Mesodermal cell (in vitro differentiated cells): Measurements from ENCODE around the gene SLC44A5.

Experiments
- H3K27ac ChIP-seq: 2 replicates; pipeline ENCODE4 v1.7.0; 2013; ENCODE audit warnings: mild to moderate bottlenecking, low read depth, low read length, moderate library complexity; ENCODE audit not compliant: severe bottlenecking
- H3K36me3 ChIP-seq: 2 replicates; pipeline ENCODE4 v1.7.1; 2013; ENCODE audit warnings: mild to moderate bottlenecking, low read length, moderate library complexity; ENCODE audit not compliant: control insufficient read depth, insufficient read depth
- H3K4me1 ChIP-seq: one replicate; pipeline ENCODE4 v1.7.1; 2013; ENCODE audit warnings: mild to moderate bottlenecking, low read length; ENCODE audit not compliant: insufficient read depth, control insufficient read depth, poor library complexity, severe bottlenecking
- H3K4me3 ChIP-seq: 2 replicates; pipeline ENCODE4 v1.7.0; 2013; ENCODE audit warnings: low read length, control low read depth, mild to moderate bottlenecking; ENCODE audit not compliant: insufficient read depth, poor library complexity, severe bottlenecking; ENCODE audit errors: extremely low read depth
- H3K9me3 ChIP-seq: 2 replicates; pipeline ENCODE4 v1.7.1; 2013; ENCODE audit warnings: mild to moderate bottlenecking, low read length, moderate library complexity; ENCODE audit not compliant: control insufficient read depth
- WGBS, 2 experiments: methylation state at CpG; one replicate each; pipeline ENCODE4 v1.1.5; 2013; ENCODE audit warnings: missing lambda C conversion rate in 2 of 2; ENCODE audit not compliant: insufficient coverage in 2 of 2; 5-methylcytosine and 5-hydroxymethylcytosine counted together

The SLC44A5 gene

GRCh38 chr1:75334876-75335389, 276.0 kb downstream of the SLC44A5 start:
- Histone ChIP-seq H3K4me1 (no peaks in the 10 kb centered on the region), H3K4me3 (no peak overlapping the region), H3K27ac (no peak overlapping the region), H3K9me3 (no peaks in the 10 kb centered on the region), H3K36me3 (no peaks in the 10 kb centered on the region)
- WGBS, 2 experiments = 89 to 91% methylated on average over 3 to 4 of the region's 4 CpGs

DNA sequence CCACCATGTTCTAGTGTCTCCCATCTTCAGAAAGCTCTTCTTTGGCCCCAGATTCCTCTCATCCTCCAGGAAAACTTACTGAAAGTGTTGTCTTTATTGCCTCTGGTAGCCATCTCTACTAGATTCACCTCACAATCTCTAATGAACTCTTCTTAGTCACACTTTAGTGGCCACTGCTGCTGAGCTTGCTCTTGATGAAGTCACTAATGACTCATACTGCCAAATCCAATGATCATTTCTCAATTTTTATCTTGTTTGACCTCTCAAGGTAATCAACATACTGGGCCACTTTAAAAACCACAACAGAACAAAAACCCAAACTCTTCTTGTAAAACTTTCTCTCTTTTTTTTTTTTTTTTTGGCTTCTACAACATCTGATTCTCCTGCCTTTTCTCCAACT, 280.3 kb downstream of the SLC44A5 start:
- no peak overlapping the region for H3K4me3 ChIP-seq
- no peaks in the 10 kb centered on the region for H3K9me3 ChIP-seq
- H3K36me3 ChIP-seq = no peaks in the 10 kb centered on the region
- no peak overlapping the region for H3K27ac ChIP-seq
- no peaks in the 10 kb centered on the region for H3K4me1 ChIP-seq

GRCh38 chr1:75328691-75329090, 282.2 kb downstream of the SLC44A5 start:
- Histone ChIP-seq H3K9me3 (no peaks in the 10 kb centered on the region), H3K4me3 (no peak overlapping the region), H3K4me1 (no peaks in the 10 kb centered on the region), H3K36me3 (no peaks in the 10 kb centered on the region), H3K27ac (no peak overlapping the region)
- 86% methylated on average over 1 of the region's 4 CpGs; no CpG with 5 or more reads in 1 of the 2 experiments for WGBS, 2 experiments

- Histone ChIP-seq H3K4me1 (no peaks in the 10 kb centered on the region), H3K9me3 (no peaks in the 10 kb centered on the region), H3K36me3 (no peaks in the 10 kb centered on the region), H3K4me3 (no peak overlapping the region), H3K27ac (no peak overlapping the region)
- no CpG with 5 or more reads among the region's 2 CpGs for WGBS, 2 experiments
Measured at GRCh38 chr1:75327395-75327794, 283.5 kb downstream of the SLC44A5 start.

GRCh38 chr1:75317976-75318375, 292.9 kb downstream of the SLC44A5 start:
- Histone ChIP-seq H3K36me3 (no peaks in the 10 kb centered on the region), H3K27ac (no peak overlapping the region), H3K4me3 (no peak overlapping the region), H3K9me3 (no peaks in the 10 kb centered on the region), H3K4me1 (no peaks in the 10 kb centered on the region)
- WGBS, 2 experiments = 100% methylated on average over 2 of the region's 4 CpGs

DNA sequence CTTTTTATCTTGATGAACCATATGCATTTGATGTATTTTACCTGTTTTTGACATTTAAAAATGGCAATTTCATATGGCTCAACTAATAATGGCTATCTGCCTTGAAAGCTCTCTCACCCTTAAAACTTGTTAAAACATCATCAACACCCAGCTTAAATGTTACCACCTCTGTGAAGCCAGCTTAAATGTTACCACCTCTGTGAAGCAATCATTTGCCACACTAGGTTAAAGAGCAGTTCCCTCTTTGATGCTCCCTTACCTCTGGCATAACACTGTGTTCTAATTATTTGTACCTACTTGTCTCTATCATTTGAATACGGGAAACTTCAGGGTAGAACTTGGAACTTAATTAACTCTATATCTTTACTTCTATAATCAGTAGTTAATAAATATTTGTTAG, 294.7 kb downstream of the SLC44A5 start:
- Histone ChIP-seq H3K36me3 (no peaks in the 10 kb centered on the region), H3K4me1 (no peaks in the 10 kb centered on the region), H3K4me3 (no peak overlapping the region), H3K9me3 (no peaks in the 10 kb centered on the region), H3K27ac (no peak overlapping the region)
- no CpG with 5 or more reads among the region's 1 CpG for WGBS, 2 experiments

DNA sequence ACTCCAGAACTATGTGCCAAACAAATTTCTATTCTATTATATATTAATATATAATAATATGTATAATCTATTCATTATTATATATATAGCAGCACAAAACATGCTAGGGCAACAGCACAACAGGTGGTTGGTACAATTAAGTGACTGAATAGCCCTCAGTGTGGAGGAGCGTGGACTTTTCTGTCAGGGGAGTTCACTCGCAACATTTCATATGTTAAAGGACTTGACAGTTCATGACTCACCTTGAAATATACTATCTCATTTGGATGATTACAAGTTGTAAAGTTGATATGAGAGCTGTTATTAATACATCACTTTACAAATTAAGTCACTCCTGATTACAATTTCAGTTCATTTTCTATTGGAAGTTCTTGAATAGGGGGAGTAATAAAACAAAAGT, 298.3 kb downstream of the SLC44A5 start:
- no peak overlapping the region for H3K27ac ChIP-seq
- H3K9me3 ChIP-seq = no peaks in the 10 kb centered on the region
- no peaks in the 10 kb centered on the region for H3K36me3 ChIP-seq
- H3K4me3 ChIP-seq = no peak overlapping the region
- WGBS, 2 experiments = no CpG with 5 or more reads among the region's 2 CpGs
- no peaks in the 10 kb centered on the region for H3K4me1 ChIP-seq

DNA sequence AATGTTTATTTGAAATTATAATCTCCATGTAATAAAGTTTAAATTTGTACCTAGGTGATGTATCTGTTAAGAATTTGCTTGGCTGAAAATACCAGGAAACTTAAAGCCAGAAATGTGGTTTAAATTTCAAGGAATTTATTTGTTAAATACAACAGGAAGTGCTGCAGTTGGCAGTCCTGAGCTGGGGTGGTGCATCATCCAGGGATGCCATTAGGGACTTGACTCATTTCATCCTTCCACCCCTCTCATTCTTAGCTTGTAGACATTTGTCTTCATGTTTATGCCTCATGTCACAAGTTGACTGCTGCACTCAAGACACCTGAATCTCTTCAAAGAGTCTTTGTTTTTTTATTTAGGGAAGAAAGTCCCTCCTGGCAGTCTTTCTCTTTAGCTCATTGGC, 300.8 kb downstream of the SLC44A5 start:
- H3K27ac ChIP-seq = no peak overlapping the region
- H3K9me3 ChIP-seq = no peaks in the 10 kb centered on the region
- no peak overlapping the region for H3K4me3 ChIP-seq
- H3K4me1 ChIP-seq = no peaks in the 10 kb centered on the region
- H3K36me3 ChIP-seq = no peaks in the 10 kb centered on the region

DNA sequence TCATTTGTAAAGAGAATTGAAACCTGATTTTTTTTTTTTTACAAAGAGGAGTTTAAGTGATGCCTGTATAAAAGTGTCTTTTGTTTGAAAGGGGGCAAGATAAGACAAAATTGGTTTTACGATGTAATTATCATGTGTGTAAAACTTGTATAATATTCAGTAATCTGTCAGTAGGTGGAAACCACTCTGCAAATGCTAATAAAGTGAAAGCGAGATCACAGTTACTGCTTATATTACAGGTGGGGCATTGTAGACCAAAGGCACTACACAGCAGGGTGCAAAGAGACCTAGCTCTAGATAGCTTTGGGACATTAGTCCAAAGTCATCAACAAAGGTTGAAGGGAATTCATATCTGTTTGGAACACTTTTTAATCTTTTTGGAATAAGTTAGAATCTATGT, 302.5 kb downstream of the SLC44A5 start:
- 89 to 96% methylated on average over 2 of the region's 2 CpGs for WGBS, 2 experiments
- no peaks in the 10 kb centered on the region for H3K4me1 ChIP-seq
- no peak overlapping the region for H3K4me3 ChIP-seq
- no peaks in the 10 kb centered on the region for H3K9me3 ChIP-seq
- H3K27ac ChIP-seq = no peak overlapping the region
- no peaks in the 10 kb centered on the region for H3K36me3 ChIP-seq

GRCh38 chr1:75305061-75305460, 305.9 kb downstream of the SLC44A5 start:
- H3K36me3 ChIP-seq = no peaks in the 10 kb centered on the region
- no peak overlapping the region for H3K4me3 ChIP-seq
- no CpG with 5 or more reads among the region's 2 CpGs for WGBS, 2 experiments
- H3K27ac ChIP-seq = no peak overlapping the region
- H3K9me3 ChIP-seq = no peaks in the 10 kb centered on the region
- no peaks in the 10 kb centered on the region for H3K4me1 ChIP-seq

- H3K4me1 ChIP-seq = no peaks in the 10 kb centered on the region
- no peak overlapping the region for H3K4me3 ChIP-seq
- WGBS, 2 experiments = 100% methylated on average over 1 of the region's 4 CpGs; no CpG with 5 or more reads in 1 of the 2 experiments
- H3K9me3 ChIP-seq = no peaks in the 10 kb centered on the region
- H3K27ac ChIP-seq = no peak overlapping the region
- H3K36me3 ChIP-seq = no peaks in the 10 kb centered on the region
Measured at GRCh38 chr1:75293270-75293669, 317.6 kb downstream of the SLC44A5 start.

DNA sequence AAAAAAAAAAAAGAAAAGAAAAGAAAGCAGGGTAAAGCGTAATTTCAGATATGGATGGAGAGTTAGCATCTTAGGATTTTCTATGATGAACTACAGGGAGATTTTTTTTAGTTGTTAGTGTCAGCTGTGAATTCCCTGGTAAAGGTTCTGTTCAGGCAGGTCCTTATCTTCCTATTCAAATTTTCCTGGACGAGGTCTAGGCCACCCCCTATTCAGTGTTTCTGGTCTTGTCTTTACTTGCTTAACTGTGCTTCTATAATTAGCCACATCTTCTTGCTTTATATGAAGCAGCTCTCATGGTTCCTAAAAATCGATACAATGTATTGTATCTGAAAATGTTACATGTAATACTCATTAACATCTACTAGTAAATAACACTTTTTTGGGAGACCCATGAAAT, 318.9 kb downstream of the SLC44A5 start:
- Histone ChIP-seq H3K4me1 (no peaks in the 10 kb centered on the region), H3K9me3 (no peaks in the 10 kb centered on the region), H3K4me3 (no peak overlapping the region), H3K36me3 (no peaks in the 10 kb centered on the region), H3K27ac (no peak overlapping the region)
- 100% methylated on average over 1 of the region's 3 CpGs for WGBS, 2 experiments
